Peyer's patch (tissue), 4 donors: Measurements from ENCODE around the gene RAB24.

ENCODE experiments used
- CTCF ChIP-seq, 6 experiments: fragments of 450-650 bp in 4 of 6; fragments of 200-600 bp in 2 of 6; sonication (generic) in 1 of 6; IDR thresholded peaks; one replicate each; pipeline ENCODE4 v1.5.1; 2017 to 2019; ENCODE audit warnings: antibody characterized with exemption in 6 of 6, mild to moderate bottlenecking in 3 of 6, moderate library complexity in 1 of 6
- POLR2A ChIP-seq, 2 donors: fragments of 450-650 bp; IDR thresholded peaks; one replicate each; pipeline ENCODE4 v1.5.1; 2017; ENCODE audit warnings: antibody characterized with exemption in 2 of 2, mild to moderate bottlenecking in 2 of 2, moderate library complexity in 2 of 2

- no peak for TF ChIP-seq POLR2A (IDR thresholded peaks at IDR 0.05)
- no peak for TF ChIP-seq CTCF (IDR thresholded peaks at IDR 0.05)
Observed at GRCh38 chr5:177304392-177305119, 1.0 kb upstream of the RAB24 start.
